GM18868 (cell line): ENCODE results near the gene SAFB2.

Source experiments
- ATAC-seq: cut with Tn5 transposase; IDR thresholded peaks from one replicate; pipeline ENCODE4 v1.9.1; 2021; ENCODE audit warnings: mild to moderate bottlenecking, moderate library complexity; ENCODE audit not compliant: unreplicated experiment

SAFB2 gene

GRCh38 chr19:5585461-5586299 lies 36.9 kb downstream of the SAFB2 start:
- no peak for ATAC-seq

- no peak for ATAC-seq
These were observed 42.4 kb downstream of the SAFB2 start for GRCh38 chr19:5580161-5580571.

DNA sequence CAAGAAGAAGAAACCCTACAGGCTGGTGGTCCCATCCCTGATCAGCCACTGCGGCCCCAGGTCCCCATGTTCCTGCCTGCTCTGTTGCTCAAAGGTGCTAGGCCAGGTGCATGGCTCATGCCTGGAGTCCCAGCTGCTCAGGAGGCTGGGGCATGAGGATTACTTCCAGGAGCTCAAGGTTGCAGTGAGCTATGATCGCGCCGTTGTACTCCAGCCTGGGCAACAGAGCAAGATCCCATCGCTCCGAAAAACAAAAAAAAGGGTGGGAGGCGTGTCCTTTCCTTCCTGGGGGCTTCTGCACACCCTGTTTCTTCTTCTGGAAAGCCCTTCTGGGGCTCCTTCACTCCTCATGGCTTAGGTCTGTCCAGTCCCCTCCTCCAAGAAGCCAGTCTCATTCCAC lies 42.9 kb downstream of the SAFB2 start:
- ATAC-seq: no peak

DNA sequence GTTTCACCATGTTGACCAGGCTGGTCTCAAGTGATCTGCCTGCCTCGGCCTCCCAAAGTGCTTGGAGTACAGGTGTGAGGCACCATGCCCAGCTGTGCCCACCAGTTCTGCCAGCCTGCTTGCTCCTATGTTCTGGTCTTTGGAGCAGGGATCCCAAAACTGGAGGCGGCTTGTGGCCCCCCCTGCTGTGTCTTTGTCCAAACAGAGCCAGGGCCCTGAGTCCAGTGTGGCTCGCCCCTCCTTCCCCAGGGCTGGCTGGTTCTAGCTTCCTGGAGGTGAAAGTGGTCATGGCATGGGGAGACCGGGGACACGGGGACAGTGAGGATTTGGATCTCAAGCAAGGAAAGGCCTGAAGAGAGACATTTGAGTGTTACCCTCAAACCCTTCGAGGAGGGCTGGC lies 43.3 kb downstream of the SAFB2 start:
- no peak for ATAC-seq

- ATAC-seq: no peak
These were observed 44.3 kb downstream of the SAFB2 start for GRCh38 chr19:5578097-5578846.

DNA sequence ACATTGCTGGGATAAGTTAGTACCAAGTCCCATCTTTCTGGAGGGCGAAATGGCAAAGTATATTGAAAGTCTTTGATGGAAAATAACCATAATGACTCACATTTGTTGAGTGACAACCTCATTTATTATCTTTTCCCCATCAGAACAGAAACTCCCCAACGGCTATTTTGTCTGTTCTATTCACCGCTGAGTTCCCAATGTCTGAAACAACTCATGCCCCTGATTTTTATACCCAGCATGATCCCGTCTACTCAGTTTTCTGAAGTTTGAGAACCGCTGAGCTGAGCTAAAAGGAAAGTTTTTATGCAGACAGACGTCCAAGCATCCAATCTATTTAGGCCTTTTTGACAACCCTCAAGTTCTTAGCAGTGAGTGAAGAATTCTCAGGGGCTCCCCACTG lies 47.0 kb downstream of the SAFB2 start:
- no peak for ATAC-seq

DNA sequence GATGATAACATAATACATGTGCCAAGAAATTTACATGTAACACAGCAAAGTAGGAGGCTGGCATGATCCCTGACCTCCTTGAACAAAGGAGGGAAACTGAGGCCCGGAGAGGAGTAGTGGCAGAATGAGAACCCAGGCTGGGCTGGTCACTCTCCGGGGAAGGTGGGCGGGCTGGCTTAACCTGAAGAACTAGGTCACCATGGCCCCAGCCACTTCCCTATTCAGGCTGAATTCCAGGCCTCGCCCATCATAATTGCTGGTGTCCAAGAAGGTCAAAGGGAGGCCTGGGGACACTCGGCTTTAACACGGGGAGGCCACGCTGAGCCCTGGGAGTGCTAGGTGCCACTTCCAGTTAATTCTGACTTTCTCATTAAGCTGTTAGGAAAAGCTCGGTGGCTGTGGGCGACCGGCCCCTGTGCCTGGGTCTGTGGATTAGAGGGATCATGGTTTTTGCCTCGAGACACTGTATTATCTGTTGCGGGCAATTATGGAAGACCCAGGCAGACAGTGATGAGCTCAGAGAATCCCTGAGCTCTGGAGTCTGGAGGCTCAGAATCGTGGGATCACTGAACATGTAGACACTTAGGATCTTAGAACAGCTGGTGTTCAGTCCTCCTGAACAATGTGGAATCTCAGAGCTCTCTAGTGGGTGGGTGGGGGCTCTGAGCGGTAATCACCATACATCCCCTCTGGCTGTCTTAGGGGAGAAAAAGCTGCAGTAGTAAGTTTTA lies 49.9 kb downstream of the SAFB2 start:
- ATAC-seq: no peak

- no peak for ATAC-seq
These were observed 50.8 kb downstream of the SAFB2 start for GRCh38 chr19:5571777-5572176.

DNA sequence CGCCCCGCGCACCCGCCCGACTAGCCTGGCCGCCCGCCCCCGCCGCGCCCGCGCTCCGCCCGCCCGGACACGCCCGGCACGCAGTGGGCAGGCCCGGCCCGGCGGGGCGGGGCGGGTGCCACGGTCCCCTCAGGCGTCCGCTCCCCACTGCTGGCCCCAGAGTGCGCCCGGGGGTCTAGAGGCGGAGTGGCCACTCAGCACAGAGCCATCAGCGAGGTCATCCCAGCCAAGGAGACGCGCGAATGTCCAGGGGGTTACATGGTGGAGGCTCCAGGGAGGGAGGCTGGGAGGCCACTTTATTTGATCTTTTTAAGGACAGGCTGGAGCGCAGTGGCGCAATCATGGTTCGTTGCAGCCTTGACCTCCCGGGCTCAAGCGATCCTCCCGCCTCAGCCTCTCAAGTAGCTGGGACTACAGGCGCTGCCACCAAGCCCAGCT lies 54.6 kb downstream of the SAFB2 start:
- ATAC-seq: no peak

DNA sequence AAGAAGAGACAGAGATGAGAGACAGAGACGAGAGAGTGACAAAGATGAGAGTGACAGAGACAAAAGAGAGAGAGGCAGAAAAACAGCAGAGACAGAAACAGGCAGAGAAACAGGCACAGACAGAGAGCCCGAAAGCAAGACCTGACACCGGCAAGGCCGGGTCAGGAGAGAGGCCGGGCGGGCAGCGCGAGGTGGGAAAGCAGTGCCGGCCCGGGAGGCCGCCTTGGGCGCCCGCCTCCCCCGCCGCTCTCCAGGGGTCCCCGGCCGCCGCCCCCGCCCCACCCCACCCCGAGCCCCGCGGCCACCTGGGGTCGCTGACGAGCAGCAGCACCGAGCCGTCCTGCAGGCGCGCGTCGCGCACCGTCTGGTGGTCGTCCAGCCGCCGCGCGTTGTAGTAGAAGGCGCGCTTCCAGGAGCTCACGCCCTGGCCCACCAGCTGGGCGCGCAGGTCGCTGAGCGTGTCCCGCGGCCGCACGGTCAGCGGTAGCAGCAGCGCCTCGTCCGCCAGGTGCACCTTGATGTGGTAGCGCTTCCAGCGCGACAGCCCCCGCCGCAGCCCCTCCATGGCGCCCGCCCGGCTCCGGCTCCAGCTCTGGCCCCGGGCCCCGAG lies 55.1 kb downstream of the SAFB2 start, which contains the start of gene TINCR:
TINCR (minus strand) TSS at position 594 of the 610 bp plus-strand sequence.
- no peak for ATAC-seq

GRCh38 chr19:5564930-5565329 lies 57.6 kb downstream of the SAFB2 start:
- ATAC-seq: no peak

DNA sequence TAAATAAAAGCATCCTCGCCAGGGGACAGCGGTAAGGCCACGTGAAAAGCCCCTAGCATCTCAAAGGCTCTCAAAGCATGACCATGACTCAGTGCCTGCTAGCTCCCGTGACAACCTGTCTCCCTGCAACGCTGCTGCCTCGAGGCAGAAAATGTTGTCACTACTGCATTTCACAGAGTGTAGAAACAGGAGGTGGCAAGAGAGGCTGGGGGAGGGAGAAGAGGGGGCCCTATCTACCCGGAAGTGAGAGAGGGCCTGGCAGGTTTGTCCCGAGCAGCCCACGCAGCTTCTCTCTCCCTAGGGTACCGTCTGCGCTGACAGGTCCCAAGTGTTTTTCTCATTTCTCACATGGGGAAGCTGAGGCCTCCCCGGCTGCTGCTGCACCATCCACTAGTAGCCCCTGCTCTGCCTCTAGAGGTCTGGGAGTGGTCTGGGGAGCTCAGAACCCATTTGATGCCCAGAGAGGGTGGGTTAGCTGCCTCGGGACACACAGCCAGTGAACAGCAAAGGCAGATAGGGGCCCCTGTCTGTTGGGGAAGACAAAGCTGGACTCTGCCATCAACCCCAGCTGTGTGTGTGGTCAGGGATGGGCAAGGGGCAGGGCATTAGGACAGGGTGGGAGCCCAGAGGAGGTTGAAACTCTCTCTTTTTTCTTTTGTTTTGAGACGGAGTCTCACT lies 58.5 kb downstream of the SAFB2 start:
- no peak for ATAC-seq

GRCh38 chr19:5563008-5563431 lies 59.6 kb downstream of the SAFB2 start:
- no peak for ATAC-seq

DNA sequence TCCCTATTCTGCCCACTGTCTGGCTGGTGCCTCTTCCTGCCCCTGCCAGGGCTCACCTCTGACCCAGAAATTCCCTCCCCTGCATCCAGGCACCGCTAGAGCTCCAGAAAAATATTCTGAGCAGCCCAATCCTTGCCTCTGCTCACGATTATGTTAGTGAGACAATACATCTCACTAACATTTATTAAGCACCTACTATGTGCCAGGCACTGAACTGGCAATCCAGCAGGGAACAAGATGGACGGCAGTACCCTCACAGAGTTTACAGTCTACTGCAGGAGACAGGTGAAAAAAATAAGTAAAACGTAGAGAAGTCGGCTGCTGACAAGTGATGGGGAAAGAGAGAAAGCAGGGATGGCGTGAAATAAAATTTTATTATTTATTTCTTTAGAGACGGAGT lies 60.3 kb downstream of the SAFB2 start:
- no peak for ATAC-seq

GRCh38 chr19:5561559-5561958 lies 61.0 kb downstream of the SAFB2 start:
- no peak for ATAC-seq

DNA sequence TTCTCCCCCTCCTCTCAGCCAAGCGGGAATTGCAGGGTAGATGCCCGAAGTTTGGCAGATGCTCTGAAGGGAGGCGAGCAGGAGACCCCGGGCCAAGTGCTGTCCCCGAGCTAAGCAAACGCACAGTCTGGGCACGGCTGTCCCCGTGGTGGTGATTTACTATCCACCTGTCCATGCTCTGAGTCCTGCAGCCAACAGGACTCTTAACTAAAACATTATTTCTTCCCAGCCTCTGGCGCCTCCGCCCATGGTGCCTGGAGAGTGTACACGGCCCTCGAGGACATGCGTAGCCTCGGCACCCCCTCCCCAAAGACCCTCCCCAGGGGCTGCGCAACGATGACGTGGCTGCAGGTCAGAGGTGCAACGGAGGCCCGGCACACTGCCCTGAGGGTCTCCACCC lies 62.4 kb downstream of the SAFB2 start:
- ATAC-seq: no peak

GRCh38 chr19:5559804-5560133 lies 62.8 kb downstream of the SAFB2 start:
- no peak for ATAC-seq

DNA sequence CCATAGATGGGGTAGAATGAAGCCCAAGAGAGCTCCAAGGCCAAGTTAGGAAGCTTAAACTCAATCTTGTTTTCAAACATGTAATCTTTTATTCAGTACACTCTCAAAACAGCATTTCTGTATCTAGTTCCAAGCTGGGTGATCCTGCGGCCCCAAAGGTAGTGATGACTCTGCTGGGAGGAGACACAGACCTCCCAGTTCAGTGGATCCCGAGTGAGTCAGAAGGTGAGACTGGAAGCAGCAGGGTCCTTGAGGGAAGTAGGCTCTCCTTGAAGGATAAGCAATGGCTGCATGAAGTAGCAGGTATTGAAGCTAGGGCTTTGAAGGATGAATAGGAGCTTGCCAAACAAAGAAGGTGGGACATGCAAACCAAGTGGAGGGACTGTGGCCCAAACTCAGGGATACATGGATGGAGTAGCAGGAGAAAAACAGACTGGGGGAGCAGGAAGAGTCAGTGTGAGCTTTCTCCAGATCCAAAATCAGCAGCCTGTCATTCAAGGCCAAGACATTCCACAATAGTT lies 64.4 kb downstream of the SAFB2 start:
- no peak for ATAC-seq

- no peak for ATAC-seq
These were observed 64.9 kb downstream of the SAFB2 start for GRCh38 chr19:5557691-5558090.

DNA sequence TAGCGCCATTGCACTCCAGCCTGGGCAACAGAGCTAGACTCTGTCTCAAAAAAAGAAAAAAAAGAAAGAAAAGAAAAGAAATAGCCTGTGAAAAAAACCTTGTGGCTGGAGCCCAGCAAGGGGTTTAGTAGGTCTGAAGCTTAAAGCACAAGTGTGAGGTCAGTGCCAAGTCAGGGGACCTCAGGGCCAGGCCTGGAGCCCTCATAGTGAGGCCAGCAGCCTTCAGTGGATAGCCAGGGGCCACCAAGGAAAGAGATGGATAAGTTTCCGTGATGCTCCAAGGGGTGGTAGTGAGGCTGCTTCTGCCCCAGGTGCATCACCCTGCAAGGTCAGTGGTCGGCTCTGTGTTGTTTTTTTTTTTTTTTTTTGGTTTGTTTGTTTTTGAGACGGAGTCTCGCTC lies 67.7 kb downstream of the SAFB2 start:
- ATAC-seq: no peak
